AG04450 (cell line): ENCODE results near the gene KCNH6. TPM values are rescaled to one million over a fixed set of nuclear protein-coding genes. Genes with fewer than 3 reads are reported as not detected.

Source experiments
- CTCF ChIA-PET: fragments of 300-600, 350-600 bp; formaldehyde crosslinking; extraction: SDS; loops from one replicate; lab custom pipeline; 2022; ENCODE audit warnings: antibody characterized with exemption, inconsistent platforms; lab: Charles Lee
- POLR2A ChIA-PET: fragments of 350-600 bp; formaldehyde crosslinking; extraction: SDS; loops from one replicate; lab custom pipeline; 2021; ENCODE audit warnings: antibody characterized with exemption, inconsistent platforms; lab: Yijun Ruan, JAX
- DNase-seq: peaks from one replicate; pipeline ENCODE4 v3.0.0-alpha.2; 2011; ENCODE audit warnings: low read depth, low spot score
- H3K27ac ChIP-seq: one replicate; pipeline ENCODE4 v1.5.1; 2012; ENCODE audit warnings: low read depth, low read length, control low read depth
- H3K27me3 ChIP-seq: one replicate; pipeline ENCODE4 v1.6.0; 2012; ENCODE audit warnings: low read length; ENCODE audit not compliant: control insufficient read depth, insufficient read depth
- H3K4me3 ChIP-seq: 2 replicates; pipeline ENCODE4 v1.5.1; 2011; ENCODE audit warnings: mild to moderate bottlenecking, low read depth, low read length, control low read depth
- H3K9me3 ChIP-seq: 2 replicates; pipeline ENCODE4 v1.5.1; 2012; ENCODE audit warnings: low read length; ENCODE audit not compliant: control insufficient read depth, insufficient read depth
- polyA plus RNA-seq: library from polyadenylated mRNA; depleted of rRNA; stranded (reverse); fragments of >200 nt; gene quantifications from 2 replicates; pipeline ENCODE4 v1.2.3, GENCODE V29; 2011
- TF ChIP-seq, protein P1 (sequence below): IDR thresholded peaks from 2 replicates; pipeline ENCODE4 v1.5.1; 2011; ENCODE audit warnings: low read depth, low read length, control low read depth, inconsistent platforms

Gene KCNH6
- polyA plus RNA-seq, 1 experiment = 0.04 TPM

DNA sequence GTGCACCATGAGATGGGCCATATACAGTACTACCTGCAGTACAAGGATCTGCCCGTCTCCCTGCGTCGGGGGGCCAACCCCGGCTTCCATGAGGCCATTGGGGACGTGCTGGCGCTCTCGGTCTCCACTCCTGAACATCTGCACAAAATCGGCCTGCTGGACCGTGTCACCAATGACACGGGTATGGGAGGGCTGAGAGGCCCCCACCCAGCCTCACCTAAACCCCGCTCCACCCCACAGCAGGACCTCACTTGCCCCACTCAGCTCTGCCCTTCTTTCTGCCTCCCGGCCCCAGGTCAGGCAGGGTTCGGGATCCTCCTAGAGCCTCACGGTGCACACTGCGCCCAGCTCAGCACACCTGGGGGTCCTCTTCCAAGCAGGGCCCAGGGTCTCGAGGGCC, 40.6 kb upstream of the KCNH6 start:
- no peak overlapping the region for H3K27ac ChIP-seq
- POLR2A ChIA-PET = no interaction called here

DNA sequence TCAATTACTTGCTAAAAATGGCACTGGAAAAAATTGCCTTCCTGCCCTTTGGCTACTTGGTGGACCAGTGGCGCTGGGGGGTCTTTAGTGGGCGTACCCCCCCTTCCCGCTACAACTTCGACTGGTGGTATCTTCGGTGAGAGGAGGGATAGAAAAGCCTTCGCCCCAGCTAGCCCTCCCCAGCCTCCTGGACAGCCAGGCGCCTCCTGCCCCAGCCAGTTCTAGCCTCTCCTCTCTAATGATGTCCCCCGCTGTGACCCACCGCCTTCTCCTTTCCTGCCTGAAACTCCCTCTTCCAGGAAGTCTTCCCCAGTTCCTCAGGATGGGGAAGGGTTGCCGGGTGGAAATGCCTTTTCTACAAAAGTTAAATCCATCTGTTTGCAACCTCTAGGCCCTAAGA, 40.1 kb upstream of the KCNH6 start:
- Histone ChIP-seq H3K27ac (no peak overlapping the region), H3K9me3 (no peaks in the 10 kb centered on the region; the same call in 1 of the 2 replicates), H3K27me3 (peaks cover 4% of the 10 kb centered on the region), H3K4me3 (no peak overlapping the region)
- ChIA-PET CTCF (no interaction called here), POLR2A (no interaction called here)
- no peak for DNase-seq
- TF ChIP-seq, protein P1, sequence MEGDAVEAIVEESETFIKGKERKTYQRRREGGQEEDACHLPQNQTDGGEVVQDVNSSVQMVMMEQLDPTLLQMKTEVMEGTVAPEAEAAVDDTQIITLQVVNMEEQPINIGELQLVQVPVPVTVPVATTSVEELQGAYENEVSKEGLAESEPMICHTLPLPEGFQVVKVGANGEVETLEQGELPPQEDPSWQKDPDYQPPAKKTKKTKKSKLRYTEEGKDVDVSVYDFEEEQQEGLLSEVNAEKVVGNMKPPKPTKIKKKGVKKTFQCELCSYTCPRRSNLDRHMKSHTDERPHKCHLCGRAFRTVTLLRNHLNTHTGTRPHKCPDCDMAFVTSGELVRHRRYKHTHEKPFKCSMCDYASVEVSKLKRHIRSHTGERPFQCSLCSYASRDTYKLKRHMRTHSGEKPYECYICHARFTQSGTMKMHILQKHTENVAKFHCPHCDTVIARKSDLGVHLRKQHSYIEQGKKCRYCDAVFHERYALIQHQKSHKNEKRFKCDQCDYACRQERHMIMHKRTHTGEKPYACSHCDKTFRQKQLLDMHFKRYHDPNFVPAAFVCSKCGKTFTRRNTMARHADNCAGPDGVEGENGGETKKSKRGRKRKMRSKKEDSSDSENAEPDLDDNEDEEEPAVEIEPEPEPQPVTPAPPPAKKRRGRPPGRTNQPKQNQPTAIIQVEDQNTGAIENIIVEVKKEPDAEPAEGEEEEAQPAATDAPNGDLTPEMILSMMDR = no peak

More for the DNA sequence above, 40.6 kb upstream of the KCNH6 start:
- TF ChIP-seq, protein P1 = no peak
- H3K27me3 ChIP-seq = peaks cover 4% of the 10 kb centered on the region
- no peak for DNase-seq
- CTCF ChIA-PET = no interaction called here
- no peak overlapping the region for H3K4me3 ChIP-seq
- H3K9me3 ChIP-seq = no peaks in the 10 kb centered on the region; the same call in 1 of the 2 replicates

DNA sequence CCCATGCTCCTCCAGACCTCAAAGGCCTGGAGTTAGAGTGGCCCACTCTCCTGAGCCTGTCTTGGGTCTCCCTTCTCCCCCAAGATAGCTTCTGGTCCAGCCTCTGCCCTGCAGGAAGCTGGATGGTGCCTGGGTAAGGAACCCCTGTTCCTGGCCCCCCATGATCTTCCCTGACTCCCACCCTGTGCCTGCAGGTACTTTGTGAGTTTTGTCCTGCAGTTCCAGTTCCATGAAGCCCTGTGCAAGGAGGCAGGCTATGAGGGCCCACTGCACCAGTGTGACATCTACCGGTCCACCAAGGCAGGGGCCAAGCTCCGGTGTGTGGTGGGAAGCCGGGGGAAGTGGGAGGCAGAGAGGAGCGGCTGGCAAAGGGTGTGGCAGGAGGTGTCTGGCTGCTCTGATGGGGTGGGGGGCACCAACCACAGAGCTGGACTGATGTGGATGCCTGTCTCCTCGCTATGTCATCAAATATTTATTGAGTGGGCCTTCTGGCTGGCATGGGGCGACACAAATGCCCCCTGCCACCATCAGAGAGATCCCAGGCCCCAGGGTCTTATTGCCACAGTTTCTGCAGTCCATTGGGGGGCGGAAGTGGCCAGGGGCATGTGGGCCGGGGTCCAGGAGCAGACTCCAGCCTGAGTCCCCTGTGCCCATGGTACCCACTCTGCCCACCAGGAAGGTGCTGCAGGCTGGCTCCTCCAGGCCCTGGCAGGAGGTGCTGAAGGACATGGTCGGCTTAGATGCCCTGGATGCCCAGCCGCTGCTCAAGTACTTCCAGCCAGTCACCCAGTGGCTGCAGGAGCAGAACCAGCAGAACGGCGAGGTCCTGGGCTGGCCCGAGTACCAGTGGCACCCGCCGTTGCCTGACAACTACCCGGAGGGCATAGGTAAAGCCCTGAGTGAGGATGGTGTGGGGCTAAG, 39.2 kb upstream of the KCNH6 start:
- TF ChIP-seq, protein P1 = no peak
- Histone ChIP-seq H3K27ac (no peak overlapping the region), H3K27me3 (peaks cover 4% of the 10 kb centered on the region), H3K4me3 (no peak overlapping the region), H3K9me3 (no peaks in the 10 kb centered on the region; the same call in 1 of the 2 replicates)
- no peak for DNase-seq
- CTCF ChIA-PET = no interaction called here
- POLR2A ChIA-PET = no interaction called here

DNA sequence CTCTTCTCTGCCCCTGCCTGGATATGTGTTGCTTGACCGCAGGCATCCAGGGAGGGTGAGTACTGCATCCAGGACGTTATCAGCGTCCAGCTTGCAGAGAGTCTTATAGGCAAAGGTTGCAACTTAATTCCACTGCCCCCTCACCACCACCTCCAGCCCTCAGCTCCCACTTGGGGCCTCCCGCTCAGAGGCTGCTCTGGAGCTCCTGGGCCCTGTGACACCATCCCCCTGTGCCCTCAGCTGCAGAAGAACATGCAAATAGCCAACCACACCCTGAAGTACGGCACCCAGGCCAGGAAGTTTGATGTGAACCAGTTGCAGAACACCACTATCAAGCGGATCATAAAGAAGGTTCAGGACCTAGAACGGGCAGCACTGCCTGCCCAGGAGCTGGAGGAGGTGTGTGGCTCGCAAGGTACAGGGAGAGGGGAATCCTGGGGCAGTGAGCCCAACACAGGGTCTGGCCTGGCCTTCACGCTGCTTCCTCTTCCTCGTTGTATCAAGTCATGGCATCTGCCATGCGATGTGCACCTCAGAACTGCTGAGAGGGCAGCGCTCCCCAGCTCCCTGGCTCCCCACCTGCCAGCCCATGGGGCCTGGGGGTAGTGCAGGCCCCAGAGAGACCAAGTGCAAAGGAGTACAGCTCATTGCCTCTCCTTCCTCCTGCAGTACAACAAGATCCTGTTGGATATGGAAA, 36.7 kb upstream of the KCNH6 start:
- no peaks in the 10 kb centered on the region; the same call in 1 of the 2 replicates for H3K9me3 ChIP-seq
- no peak for DNase-seq
- H3K27me3 ChIP-seq = peaks cover 4% of the 10 kb centered on the region
- ChIA-PET POLR2A (no interaction called here), CTCF (interaction anchor here (1.7 kb wide), 1 partner anchor 8 kb away, joined by 5 read pairs; no protein-coding TSS in a partner anchor)
- no peak overlapping the region for H3K27ac ChIP-seq
- no peak overlapping the region for H3K4me3 ChIP-seq
- TF ChIP-seq, protein P1 = no peak
